NCI-H2227 treated with DMSO at 0.1 percent for 48 hours (cell line): ENCODE data around the gene FAM83G.
"Not testable (repeated sequence)": the region's sequence is repeated elsewhere in the genome, so short reads cannot be mapped to it uniquely, and the experiment has no call there.

Experiments
- DNase-seq: peaks from one replicate; lab custom pipeline; 2025; lab: John Stamatoyannopoulos, UW

FAM83G gene

DNA sequence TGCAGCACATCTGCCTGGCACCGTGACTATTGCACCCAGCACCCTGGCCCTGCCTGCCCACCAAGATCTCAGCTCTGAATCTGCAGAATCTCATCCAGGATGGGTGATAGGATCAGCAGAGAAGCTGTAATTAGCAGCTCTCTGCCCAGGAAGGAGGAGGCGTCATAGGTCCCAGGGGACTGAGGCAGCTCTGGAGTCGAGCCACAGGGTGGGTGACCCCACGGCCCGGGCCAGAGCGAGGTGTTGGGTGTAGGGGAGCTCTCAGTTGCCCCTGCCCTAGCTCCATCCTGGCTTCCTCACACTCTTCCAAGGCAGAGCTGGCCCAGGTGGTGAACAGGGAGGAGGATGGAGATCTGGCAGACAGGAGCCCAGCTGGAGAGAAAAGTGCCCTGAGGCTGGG is 18.2 kb upstream of the FAM83G start:
- DNase-seq, result no peak

DNA sequence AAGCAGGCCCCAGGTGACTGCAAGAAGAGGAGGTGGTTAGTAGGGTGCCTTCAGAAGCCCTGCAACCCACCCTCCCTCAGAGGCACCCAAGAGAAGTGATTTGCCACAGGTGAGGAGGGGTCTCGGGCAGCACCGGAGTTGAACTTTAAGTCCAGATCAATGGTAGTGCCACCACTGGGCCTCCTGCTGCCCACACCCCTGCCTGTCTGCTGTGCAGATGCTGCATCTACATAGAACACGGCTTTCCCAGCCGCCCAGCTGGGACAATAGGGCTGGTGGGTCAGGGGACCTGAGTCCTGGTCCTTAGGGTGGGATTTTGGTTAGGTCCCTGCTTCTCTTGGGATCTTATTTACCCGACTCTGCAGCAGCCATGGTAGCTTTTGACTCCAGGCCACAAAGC is 17.6 kb upstream of the FAM83G start:
- no peak for DNase-seq

DNA sequence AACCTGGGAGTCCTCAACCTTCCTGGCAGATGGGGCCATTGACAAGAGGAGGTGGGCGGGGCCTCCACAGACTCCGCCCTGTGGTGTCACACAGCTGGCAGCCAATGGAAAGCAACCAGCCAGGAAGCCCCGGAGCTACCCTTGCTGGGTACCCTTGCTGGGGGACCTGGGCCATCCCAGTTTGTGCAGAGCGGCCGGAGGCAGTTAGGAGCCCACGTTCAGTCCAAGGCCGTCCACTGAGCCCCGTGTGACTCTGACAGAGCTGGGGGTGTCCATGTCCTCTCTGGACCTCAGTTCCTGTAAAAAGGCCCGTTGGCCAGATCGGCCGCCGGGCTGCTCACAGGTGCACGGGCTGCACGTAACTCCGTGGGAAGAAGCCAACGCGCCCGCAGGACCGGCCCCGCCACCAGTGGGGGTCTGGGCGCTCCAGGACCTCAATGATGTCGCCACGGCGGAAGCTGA is 17.1 kb upstream of the FAM83G start:
- DNase-seq, result no peak

DNA sequence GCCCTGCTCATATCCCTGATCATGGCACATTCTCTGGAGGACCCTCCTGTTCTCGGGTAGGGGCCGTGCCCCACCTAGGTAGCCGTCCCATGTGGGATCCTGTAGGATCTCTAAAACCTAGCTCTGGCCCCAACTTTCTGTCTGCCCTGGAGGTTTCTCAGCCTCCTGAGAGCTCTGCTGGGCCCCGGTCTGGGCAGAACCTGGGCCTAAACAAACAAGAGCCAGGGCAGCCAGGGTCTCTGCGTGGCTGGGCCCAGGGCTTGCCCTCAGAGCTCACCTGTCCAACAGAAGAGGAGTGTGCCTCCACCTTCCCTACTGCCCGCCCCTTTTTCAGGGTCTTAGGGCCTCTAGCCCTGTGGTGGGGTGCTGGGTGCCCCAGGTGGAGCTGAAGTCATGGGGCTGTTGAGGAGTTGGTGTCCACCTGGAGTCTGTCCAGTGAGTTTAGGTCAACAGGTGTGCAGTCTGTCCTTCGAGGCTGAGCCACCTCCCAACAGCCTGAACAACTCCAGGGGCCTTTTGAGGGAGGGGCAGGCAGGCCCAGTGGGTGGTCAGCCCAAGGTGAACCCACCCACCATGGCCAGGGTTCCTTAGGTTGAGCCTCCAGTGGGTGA is 16.6 kb upstream of the FAM83G start:
- not testable (repeated sequence) for DNase-seq

DNA sequence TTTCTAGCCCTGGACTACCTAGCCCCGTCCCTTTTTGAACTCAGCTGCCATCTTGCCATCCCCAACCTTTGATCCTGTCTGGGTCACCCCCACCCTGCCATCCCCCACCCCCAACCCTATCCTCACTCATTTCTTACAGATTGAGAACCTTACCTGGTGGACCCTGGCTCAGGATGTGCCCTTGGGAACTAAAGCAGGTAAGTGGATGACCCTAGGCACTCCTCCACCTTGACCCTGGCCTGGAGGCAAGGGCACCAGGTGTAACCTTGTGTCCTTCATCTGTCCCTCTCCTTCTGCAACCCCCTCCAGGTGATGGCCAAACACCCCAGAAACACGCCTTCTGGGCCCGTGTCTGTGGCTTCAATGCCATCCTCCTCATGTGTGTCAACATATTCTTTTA is 15.5 kb upstream of the FAM83G start:
- no peak for DNase-seq

DNA sequence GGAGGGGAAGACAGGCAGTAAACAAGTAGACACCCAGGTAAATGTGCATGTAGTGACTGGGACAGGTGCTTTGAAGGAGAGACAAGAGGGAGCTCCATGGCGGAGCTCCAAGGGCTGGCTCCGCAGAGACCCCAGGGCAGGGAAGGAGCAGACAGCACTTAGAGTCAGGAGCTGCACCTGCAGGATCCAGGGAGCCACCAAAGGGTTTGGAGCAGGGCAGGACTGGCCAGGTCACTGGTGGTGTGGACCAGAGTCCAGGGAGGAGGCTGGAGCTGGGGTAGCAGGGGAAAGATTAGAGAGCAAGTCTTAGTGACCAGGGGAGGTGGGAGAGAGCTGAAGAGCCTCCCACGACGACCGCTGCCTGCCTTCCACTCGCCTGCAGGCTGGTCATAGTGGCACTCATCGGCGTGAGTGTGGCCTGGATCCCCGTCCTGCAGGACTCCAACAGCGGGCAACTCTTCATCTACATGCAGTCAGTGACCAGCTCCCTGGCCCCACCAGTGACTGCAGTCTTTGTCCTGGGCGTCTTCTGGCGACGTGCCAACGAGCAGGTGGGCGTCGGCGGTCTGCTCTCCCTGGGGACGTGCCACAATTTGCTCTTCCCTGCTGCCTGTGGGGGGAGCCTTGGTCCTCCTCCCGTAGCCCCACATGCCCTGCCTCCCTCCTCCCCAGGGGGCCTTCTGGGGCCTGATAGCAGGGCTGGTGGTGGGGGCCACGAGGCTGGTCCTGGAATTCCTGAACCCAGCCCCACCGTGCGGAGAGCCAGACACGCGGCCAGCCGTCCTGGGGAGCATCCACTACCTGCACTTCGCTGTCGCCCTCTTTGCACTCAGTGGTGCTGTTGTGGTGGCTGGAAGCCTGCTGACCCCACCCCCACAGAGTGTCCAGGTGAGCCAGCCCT is 14.7 kb upstream of the FAM83G start:
- no peak for DNase-seq

DNA sequence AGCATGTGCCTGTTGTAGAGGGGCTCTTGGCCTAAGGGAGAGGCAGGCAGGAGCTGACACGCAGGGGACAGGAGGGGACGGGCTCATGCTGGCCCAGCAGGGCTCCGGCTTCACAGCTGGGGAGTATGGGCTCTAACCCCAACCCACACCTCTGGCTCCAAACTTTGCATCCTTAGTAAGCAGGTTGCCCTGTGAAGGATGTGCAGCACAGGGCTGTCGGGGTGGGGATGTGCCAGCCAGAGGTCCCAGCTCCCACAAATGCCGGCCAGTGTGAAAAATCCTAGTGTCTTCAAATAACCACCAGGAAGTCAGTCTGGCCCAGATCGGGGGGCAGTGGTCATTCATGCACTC is 14.0 kb upstream of the FAM83G start:
- DNase-seq, result no peak

DNA sequence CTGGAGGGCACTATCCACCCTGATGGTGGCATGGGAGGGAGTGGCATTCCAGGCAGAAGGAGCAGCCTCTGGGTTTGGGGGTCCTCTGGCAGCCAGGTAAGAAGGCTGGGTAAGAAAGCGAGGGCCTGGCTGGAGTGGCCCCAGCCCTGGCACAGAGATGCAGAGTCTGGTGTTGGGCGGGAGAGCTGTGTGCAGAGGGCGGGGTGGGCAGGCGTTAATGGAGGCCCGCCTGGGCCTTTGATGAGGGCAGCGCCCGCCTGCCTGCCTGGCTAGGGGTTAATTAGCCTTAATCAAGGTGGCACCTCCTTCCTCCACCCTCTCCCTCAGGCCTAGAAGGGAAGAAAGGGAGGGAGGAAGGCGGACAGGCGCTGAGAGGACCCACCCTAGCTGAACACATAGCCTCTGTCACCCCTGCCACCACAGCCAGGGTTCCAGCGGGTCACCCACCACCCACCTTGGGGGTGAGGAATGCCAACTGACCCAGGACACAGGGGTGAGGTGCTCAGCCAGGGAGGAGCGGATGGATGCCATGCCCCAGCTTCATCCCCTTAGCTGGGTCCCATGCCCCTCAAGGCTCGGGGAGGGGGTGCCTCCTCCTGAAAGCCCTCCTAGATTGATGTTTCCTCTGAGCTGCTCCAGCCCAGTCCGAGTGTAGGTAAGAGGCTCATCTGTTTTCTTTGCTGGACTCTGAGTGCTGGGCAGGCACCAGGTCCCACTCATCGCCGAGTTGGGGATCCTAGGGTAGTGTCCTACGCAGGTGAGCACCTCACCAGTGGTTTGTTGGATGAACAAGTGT is 13.4 kb upstream of the FAM83G start:
- DNase-seq, result no peak

DNA sequence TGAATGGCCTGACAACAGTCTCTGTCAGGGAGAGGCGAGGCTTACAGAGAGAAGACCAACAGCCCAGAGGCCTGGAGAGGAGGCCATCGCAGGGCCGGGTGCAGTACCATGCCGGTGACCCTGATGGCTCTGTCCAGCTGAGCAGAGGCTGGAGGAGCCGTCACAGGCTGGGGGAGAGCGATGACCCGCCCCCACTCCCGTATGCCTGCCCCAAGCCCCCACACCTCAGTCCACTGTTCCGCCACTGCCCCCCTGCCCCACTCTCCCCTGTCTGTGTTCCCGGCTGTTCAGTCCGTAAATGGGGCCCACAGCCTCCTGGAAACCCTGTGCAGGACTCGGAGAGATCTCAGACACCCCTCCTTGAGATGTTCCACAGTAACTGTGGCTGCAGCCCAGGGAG is 12.8 kb upstream of the FAM83G start:
- DNase-seq, result no peak

DNA sequence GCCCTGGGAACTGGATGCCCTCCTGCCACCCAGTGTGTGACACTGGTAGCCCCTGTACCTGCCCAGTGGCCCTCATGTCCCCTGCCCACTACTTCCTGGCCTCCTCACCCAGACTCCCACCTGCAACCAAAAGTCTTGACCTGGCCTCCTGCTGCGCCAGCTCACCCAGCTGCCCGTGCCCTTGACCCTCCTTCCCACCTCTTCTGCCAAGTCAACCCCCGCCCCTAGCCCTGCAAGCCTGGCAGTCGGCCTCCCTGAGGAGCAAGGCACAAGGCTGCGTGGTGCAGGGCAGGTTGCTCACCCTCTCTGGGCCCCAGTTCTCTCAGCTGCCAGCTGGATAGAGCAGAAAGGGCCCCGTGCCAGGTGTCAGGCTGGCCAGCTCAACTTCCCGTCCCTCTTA is 12.3 kb upstream of the FAM83G start:
- no peak for DNase-seq

DNA sequence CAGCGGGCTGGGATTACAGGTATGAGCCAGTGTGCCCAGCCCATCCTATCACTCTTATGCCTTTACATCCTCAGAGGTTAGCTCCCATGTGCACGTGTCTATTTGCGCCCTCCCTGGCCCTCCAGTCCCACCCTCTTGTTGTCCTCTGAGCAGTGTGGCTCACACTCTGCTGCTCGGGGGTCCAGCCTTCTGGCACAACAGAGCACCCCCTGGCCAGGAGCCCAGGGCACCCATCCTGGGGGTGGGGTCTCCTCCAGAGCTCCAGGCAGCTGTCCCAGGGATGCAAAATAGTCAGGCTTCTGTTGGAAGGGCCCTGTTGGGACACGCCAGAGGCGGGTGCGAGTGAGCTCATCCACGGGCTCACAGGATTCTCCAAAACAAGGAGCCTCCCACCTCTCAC is 11.7 kb upstream of the FAM83G start:
- no peak for DNase-seq

DNA sequence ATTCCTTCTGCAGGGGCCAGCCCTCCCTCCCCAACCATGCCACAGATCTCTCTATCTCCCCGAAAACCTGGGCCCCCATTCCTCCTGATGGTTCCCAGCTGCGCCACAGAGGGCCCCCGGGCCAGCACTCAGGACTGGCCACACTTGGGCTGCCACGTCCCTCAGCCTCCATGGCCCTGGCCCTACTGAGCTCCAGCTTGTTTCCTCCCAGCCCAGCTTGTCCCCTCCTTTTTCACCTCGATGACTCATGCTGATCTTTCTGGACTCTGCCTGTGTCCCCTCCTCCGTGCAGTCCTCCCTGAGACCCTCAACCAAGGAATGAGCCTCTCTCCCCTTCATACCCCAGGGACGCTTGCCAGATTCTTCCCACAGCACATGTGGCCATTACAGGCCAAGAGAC is 10.9 kb upstream of the FAM83G start:
- no peak for DNase-seq

DNA sequence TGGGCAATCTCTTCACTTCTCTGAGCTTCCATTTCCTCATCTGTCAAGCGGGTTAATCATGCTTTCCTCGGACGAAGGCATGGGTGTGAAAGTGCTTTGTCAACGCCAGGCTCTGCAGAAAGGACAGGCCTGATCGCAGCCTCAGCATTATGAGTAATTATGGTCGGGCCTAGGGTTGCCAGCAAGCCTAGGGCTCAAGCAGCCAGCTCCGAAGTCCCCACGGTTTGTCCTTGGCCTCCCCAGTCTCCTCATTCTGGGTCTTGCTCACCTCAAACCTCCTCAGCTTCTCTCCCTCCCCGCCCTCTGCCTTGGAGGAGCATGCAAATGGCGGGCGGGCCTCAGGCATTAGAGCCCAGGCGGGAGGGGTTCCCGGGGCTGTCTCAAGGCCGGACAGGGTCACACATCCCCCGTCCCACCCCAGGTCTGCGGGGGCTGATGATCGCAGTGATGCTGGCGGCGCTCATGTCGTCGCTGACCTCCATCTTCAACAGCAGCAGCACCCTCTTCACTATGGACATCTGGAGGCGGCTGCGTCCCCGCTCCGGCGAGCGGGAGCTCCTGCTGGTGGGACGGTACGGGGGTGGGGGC is 10.2 kb upstream of the FAM83G start:
- DNase-seq, result no peak

DNA sequence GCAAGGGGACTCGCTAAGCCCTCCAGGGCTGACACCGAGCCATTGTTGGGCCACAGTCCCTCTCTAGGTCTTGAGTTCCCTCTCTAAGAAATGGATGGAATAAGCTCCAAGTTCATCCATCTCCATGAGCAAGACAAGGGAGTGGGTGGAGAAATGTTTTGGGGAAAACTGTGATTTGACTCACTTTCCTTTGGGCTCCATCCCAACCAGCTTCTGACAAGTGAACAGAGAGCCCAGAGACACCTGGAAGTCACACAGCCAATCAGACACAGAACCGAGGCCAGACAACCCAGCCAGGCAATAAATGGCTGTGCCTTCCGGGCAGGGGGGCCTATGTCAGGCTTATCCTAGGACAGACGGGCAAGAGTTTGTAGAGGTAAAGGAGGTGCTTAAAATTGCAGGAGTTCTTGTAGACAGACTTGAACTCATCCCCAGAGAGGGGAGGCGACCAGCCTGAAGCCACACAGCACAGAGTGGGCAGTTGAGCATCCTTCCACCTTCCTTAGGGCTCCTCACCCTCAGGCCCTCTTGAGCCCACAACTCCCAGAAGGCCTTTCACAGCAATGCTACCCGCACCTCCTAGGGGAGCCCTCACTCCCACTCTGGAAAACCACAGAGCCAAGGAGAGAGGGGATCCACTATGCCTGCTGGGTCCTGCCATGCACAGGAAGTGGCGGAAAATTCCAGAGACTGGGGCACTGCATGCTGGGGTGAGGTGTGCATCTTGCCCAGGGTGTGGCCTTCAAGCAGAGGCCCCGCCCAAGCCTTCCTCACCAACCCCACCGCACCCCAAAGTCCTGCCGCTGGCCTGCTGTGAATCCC is 9.5 kb upstream of the FAM83G start:
- no peak for DNase-seq

DNA sequence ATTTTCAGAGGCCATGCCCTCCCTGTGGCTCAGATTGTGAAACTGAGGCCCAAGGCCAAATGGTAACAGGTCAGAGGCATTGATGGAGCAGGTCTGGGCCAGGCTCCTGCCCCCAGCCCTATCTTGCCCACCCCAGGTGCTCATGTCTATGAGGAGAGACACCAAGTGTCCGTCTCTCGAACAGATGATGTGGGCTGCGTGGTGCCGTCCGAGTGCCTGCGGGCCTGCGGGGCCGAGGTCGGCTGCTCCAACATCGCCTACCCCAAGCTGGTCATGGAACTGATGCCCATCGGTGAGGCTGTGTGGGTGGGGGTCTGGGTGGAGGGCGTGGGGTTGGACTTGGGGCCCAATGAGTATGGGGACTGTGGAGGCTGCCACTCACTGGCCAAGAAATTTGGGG is 8.7 kb upstream of the FAM83G start:
- no peak for DNase-seq

DNA sequence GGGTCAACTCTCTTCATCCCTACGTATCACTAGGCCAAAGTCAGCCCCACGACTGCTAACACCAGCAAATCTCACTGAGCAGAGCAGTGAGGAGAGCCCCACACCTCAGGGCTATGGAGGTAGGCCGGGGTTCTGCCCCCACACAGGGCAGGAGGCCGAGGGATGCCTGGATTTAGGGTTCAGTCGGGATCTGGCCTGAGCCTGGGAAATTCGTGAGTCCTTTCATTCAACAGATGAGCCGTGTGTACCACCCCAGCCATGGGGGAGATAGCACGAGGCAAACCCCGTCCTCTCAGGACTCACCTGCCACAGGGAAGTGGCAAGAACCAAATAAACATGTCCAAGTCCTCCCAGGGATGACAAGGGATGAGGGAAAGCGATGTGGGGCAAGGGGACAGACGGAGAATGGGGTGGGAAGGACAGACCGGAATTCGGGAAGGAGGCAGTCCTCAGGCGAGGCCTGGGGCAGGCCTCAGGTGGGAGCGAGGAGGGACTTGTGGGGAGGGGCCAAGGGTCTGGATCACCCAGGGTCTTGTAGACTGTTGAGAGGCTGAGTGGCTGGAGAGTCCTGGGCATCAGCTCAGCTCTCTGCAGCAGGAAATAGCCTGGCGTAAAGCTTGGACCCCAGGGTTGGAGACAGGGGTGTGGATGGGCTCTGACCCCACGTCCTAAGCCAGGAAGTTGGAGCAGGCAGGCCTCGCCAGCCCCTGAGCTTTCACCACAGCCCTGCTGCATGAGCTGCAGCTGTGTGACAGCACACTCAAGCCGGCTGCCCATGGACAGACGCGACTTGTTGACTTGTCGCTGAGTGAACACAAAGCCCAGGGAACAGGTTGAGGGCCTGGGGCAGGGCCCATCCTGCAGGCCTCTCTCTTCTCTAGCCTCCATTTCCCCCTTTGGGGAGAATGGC is 7.9 kb upstream of the FAM83G start:
- DNase-seq, result no peak

DNA sequence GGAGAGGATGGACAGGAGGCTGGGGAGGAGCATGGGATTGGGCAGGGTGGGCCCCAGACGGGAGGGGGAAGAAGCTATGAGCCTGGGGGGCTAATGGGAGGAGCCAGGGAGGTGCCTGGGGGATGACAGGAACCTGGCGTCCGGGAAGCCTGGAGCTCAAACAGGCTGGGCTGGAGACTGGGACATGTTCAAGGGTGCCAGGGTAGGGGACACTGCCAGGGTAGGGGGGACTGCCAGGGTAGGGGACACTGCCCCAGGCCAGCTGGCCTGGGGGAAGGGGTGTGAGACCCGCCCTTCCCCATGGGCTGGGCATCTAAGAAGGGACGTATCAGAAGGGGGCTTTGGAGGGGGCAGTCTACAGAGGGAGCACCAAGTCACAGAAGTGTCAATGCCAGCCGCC is 7.0 kb upstream of the FAM83G start:
- no peak for DNase-seq

DNA sequence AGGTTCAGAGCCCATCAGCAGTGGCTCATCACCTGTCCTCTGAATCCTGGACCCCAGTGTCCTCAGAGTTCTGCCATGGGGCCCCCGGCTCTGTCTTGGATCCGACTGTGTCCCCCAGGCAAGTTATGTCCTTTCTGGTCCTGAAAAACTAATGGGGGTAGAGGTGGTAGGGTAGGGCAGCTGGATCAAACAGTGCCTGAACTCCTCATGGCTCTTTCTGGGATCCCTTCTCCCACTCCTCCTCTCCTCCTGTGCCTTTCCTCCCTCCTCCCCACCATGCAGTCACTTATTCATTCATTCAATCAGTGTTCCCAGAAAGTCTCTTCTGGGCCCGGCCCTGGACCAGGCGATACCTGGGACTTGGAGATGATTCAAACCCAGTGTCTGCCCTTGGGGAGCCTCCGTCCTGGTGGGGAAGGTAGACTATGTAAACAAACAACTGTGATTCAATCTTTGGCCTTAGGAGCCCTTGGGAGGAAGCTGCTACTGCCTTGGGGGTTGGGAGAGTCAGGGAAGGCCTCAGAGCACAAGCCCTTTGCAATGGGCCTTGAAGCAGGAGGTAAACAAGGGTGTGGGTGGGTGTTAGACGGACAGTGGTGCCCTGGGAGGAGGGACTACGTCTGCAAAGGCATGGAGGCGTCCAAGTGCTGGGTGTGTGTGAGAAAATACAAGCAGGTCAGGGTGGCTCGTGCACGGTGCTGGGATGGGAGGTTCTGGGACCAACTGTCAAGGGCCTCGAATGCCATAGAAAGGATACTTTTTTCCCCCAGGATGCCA is 6.4 kb upstream of the FAM83G start:
- no peak for DNase-seq

DNA sequence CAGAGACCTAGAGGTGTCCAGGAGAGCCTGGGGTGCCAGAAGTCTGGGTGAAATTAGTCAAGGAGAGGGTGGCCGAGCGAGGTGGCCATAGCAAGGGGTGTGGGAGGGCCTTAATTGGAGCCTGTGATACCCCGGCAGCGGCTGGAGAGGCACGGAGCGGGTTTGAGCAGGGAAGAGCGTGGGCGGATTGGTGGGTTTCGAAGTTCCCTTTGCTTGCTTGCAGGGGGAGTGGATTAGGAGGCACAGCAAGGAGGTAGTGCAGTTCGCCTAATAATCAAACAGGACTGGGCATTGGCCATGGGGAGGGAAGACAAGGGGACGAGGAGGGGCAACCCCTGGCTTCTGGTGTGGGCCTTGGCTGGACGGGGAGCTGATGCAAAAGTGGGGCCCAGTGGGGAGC is 5.4 kb upstream of the FAM83G start:
- DNase-seq, result no peak

DNA sequence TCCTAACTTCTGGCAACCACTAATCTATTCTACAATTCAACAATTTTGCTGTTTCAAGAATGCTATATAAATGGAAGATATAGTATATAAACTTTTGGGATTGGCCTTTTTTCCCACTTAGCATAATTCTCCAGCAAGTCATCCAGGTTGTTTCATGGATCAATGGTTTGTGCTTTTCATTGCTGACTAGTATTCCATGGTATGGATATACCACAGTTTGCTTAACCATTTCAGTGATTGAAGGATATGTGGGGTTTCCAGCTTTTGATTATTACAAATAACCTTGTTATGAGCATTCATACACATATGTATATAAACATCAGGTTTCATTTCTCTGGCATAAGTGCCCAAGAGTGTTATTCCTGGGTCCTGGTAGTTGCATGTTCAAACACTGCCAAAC is 2.1 kb upstream of the FAM83G start:
- DNase-seq, result no peak
